A549 (cell line): ENCODE results near the gene C19orf33. TPM values are rescaled to one million over a fixed set of nuclear protein-coding genes. Genes with fewer than 3 reads are reported as not detected.

Source experiments
- ATAC-seq, 2 experiments: fragments of 200-7000 bp in 1 of 2; fragments of >200 bp in 1 of 2; cut with Nextera tagmentation in 1 of 2; cut with Tn5 transposase in 1 of 2; 3 replicates each; pipeline versions ENCODE4 v1.8.0 to v1.9.1; 2018 to 2020; ENCODE audit warnings: mild to moderate bottlenecking in 1 of 2, moderate library complexity in 1 of 2
- CTCF ChIA-PET: fragments of 300-600 bp; sonication (Branson Sonifier 250); formaldehyde crosslinking; extraction: SDS; loops from one replicate; lab custom pipeline; 2021; ENCODE audit warnings: antibody characterized with exemption, inconsistent platforms; lab: Yijun Ruan, JAX
- POLR2A ChIA-PET: fragments of 350-600 bp; formaldehyde crosslinking; extraction: SDS; loops from one replicate; lab custom pipeline; 2021; ENCODE audit warnings: antibody characterized with exemption, inconsistent platforms; lab: Yijun Ruan, JAX
- DNase-seq, 2 experiments: peaks; one replicate each; pipeline versions ENCODE4 v3.0.0 to v3.0.0-alpha.2; 2011 to 2016; ENCODE audit warnings: low read depth in 1 of 2, low spot score in 1 of 2
- FAIRE-seq: peaks from 2 replicates; lab custom pipeline; 2011; peaks lifted over from hg19 to GRCh38; lab: Jason Lieb, UNC
- H3K27ac ChIP-seq, 2 experiments: fragments of >200 bp; sonication (Bioruptor Twin); formaldehyde crosslinking; 3 replicates each; pipeline ENCODE4 v1.5.1; 2016 to 2017
- H3K4me1 ChIP-seq: fragments of >200 bp; sonication (Bioruptor Twin); formaldehyde crosslinking; 3 replicates; pipeline ENCODE4 v1.6.1; 2016
- H3K4me2 ChIP-seq: fragments of >200 bp; sonication (Bioruptor Twin); formaldehyde crosslinking; 3 replicates; pipeline ENCODE4 v1.6.1; 2016
- H3K4me3 ChIP-seq: fragments of >200 bp; sonication (Bioruptor Twin); formaldehyde crosslinking; 3 replicates; pipeline ENCODE4 v1.5.1; 2016
- H3K9me3 ChIP-seq: fragments of >200 bp; sonication (Bioruptor Twin); formaldehyde crosslinking; 3 replicates; pipeline ENCODE4 v1.6.1; 2016
- CBX2 ChIP-seq: fragments of 200-600 bp; sonication (generic); IDR thresholded peaks from 2 replicates; pipeline ENCODE4 v1.6.1; 2016; ENCODE audit warnings: low read depth, mild to moderate bottlenecking, borderline replicate concordance
- CEBPB ChIP-seq, 2 experiments: fragments of >200 bp in 1 of 2; sonication (Bioruptor Twin) in 1 of 2; formaldehyde crosslinking in 1 of 2; IDR thresholded peaks; 2 replicates each; pipeline ENCODE4 v1.6.1; 2012 to 2016
- CHD2 ChIP-seq: fragments of 150-350 bp; IDR thresholded peaks from 2 replicates; pipeline ENCODE4 v1.6.1; 2014; ENCODE audit warnings: low read length; ENCODE audit not compliant: partially characterized antibody
- CHD4 ChIP-seq: fragments of 200-600 bp; sonication (generic); IDR thresholded peaks from 2 replicates; pipeline ENCODE4 v1.6.1; 2016; ENCODE audit warnings: antibody characterized with exemption, mild to moderate bottlenecking, borderline replicate concordance
- CTCF ChIP-seq: fragments of >200 bp; sonication (Bioruptor Twin); formaldehyde crosslinking; IDR thresholded peaks from 3 replicates; pipeline ENCODE4 v1.5.1; 2016
- E2F6 ChIP-seq: IDR thresholded peaks from 2 replicates; pipeline ENCODE4 v1.6.1; 2012; ENCODE audit warnings: low read depth, borderline replicate concordance
- GATA3 ChIP-seq: IDR thresholded peaks from 2 replicates; pipeline ENCODE4 v1.6.1; 2012; ENCODE audit warnings: borderline replicate concordance
- HMGXB4 ChIP-seq: fragments of 250-450 bp; sonication (Bioruptor Pico); IDR thresholded peaks from 2 replicates; pipeline ENCODE4 v1.5.0; 2021; ENCODE audit warnings: mild to moderate bottlenecking, moderate library complexity, borderline replicate concordance
- HOXA7 ChIP-seq: fragments of 250-450 bp; sonication (Bioruptor Pico); IDR thresholded peaks from 2 replicates; pipeline ENCODE4 v1.5.0; 2020; ENCODE audit warnings: mild to moderate bottlenecking, moderate library complexity
- HOXB13 ChIP-seq: fragments of 250-450 bp; sonication (Bioruptor Pico); IDR thresholded peaks from 2 replicates; pipeline ENCODE4 v1.5.0; 2020; ENCODE audit warnings: low read depth, mild to moderate bottlenecking, moderate library complexity
- JUNB ChIP-seq: fragments of >200 bp; sonication (Bioruptor Twin); formaldehyde crosslinking; IDR thresholded peaks from 2 replicates; pipeline ENCODE4 v1.6.1; 2016
- KDM1A ChIP-seq: fragments of 200-600 bp; sonication (generic); IDR thresholded peaks from 2 replicates; pipeline ENCODE4 v1.6.1; 2016; ENCODE audit warnings: low read depth, mild to moderate bottlenecking
- MAFK ChIP-seq: fragments of 450-650 bp; IDR thresholded peaks from 2 replicates; pipeline ENCODE4 v1.6.1; 2014; ENCODE audit not compliant: partially characterized antibody
- MAZ ChIP-seq: fragments of 150-350 bp; IDR thresholded peaks from 2 replicates; pipeline ENCODE4 v1.6.1; 2014; ENCODE audit warnings: antibody characterized with exemption, low read depth, low read length, borderline replicate concordance
- MYC ChIP-seq: IDR thresholded peaks from 2 replicates; pipeline ENCODE4 v1.6.1; 2012; ENCODE audit warnings: mild to moderate bottlenecking, inconsistent platforms, low read length, improper control_type of control experiment, borderline replicate concordance
- NPAS2 ChIP-seq: fragments of 250-450 bp; sonication (Bioruptor Pico); IDR thresholded peaks from 2 replicates; pipeline ENCODE4 v1.8.0; 2022; ENCODE audit warnings: mild to moderate bottlenecking, moderate library complexity, borderline replicate concordance
- PHF8 ChIP-seq: fragments of 200-600 bp; sonication (generic); IDR thresholded peaks from 2 replicates; pipeline ENCODE4 v1.6.1; 2016; ENCODE audit warnings: low read depth, mild to moderate bottlenecking, antibody characterized with exemption, moderate library complexity, borderline replicate concordance
- POLR2A ChIP-seq: IDR thresholded peaks from 2 replicates; pipeline ENCODE4 v1.6.1; 2012; ENCODE audit warnings: mild to moderate bottlenecking, low read length
- POLR2AphosphoS2 ChIP-seq: conservative IDR thresholded peaks from 2 replicates; pipeline ENCODE4 v1.6.1; 2012; ENCODE audit warnings: low read length, improper control_type of control experiment, inconsistent platforms
- RAD21 ChIP-seq, 2 experiments: fragments of >200 bp in 1 of 2; sonication (Bioruptor Twin) in 1 of 2; formaldehyde crosslinking in 1 of 2; IDR thresholded peaks in 1 of 2; conservative IDR thresholded peaks in 1 of 2; 2 replicates in 1 of 2; 3 replicates in 1 of 2; pipeline ENCODE4 v1.6.1; 2012 to 2018; ENCODE audit warnings: inconsistent platforms in 1 of 2
- SMC3 ChIP-seq: fragments of >200 bp; sonication (Bioruptor Twin); formaldehyde crosslinking; IDR thresholded peaks from 3 replicates; pipeline ENCODE4 v1.6.1; 2018; ENCODE audit warnings: inconsistent platforms
- TFCP2L1 ChIP-seq: fragments of 250-450 bp; sonication (Bioruptor Pico); IDR thresholded peaks from 2 replicates; pipeline ENCODE4 v1.5.0; 2021; ENCODE audit warnings: mild to moderate bottlenecking
- ZNF302 ChIP-seq: fragments of 250-450 bp; sonication (Bioruptor Pico); IDR thresholded peaks from 2 replicates; pipeline ENCODE4 v1.9.0; 2021; ENCODE audit warnings: inconsistent platforms, mild to moderate bottlenecking, moderate library complexity
- WGBS: methylation state at CpG from one replicate; pipeline ENCODE4 v1.1.6; 2017; ENCODE audit errors: missing lambda C conversion rate; 5-methylcytosine and 5-hydroxymethylcytosine counted together
- polyA plus RNA-seq, 4 experiments: library from polyadenylated mRNA; depleted of rRNA in 3 of 4; stranded (reverse); fragments of >200 nt; fragmentation: RNase III in 1 of 4; extraction: RNeasy Plus Mini Kit Qiagen cat#74134 plus additional on column Dnase treatment in 1 of 4; gene quantifications; 2 replicates in 3 of 4; 3 replicates in 1 of 4; pipeline ENCODE4 v1.2.3, GENCODE V29; 2011 to 2017
- TF ChIP-seq, protein P1 (sequence below): fragments of 150-350 bp; IDR thresholded peaks from 2 replicates; pipeline ENCODE4 v1.6.1; 2014; ENCODE audit warnings: low read depth, mild to moderate bottlenecking, low read length
- TF ChIP-seq, protein P2 (sequence below): fragments of >200 bp; sonication (Bioruptor Twin); formaldehyde crosslinking; IDR thresholded peaks from 3 replicates; pipeline ENCODE4 v1.6.1; 2016

The C19orf33 gene
- polyA plus RNA-seq, 2 of the 4 experiments (the other 2 are of a cell fraction): 302 to 489 TPM

DNA sequence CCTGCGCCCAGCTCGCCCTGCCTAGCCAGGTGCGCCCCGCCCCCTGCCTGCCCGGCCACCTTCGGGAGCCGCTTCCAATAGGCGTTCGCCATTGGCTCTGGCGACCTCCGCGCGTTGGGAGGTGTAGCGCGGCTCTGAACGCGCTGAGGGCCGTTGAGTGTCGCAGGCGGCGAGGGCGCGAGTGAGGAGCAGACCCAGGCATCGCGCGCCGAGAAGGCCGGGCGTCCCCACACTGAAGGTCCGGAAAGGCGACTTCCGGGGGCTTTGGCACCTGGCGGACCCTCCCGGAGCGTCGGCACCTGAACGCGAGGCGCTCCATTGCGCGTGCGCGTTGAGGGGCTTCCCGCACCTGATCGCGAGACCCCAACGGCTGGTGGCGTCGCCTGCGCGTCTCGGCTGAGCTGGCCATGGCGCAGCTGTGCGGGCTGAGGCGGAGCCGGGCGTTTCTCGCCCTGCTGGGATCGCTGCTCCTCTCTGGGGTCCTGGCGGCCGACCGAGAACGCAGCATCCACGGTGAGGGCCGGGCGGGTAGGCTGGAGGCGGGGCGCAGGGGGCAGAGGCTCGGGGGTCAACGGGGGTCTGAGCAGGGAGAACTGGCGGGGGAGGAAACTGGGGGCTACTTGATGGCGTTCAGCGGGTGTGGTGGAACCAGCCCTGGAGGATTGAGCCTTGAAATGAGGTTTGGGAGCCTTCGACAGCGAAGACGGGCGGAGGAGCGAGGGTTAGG is 39.4 kb upstream of the C19orf33 start, which contains the start of gene SPINT2 (continued):
- TF ChIP-seq HOXB13 (CRISPR knock-in tag): peak; percentile 43; the same call in 1 of the 2 replicates
- peak; percentile 45; the same call in 1 of the 2 replicates for TF ChIP-seq MYC
- no peak for TF ChIP-seq MAZ
- TF ChIP-seq TFCP2L1 (CRISPR knock-in tag): peak; percentile 77; the same call in 1 of the 2 replicates
- TF ChIP-seq CHD2: peak; percentile 88
- peak; percentile 73 for TF ChIP-seq PHF8

GRCh38 chr19:38265213-38265861 is 38.7 kb upstream of the C19orf33 start:
- CTCF ChIA-PET: interaction anchor here (0.5 to 18.2 kb wide), 19 partner anchors 8 to 367 kb away, joined by 3 to 259 read pairs (median 9); partner anchors contain the start of genes CATSPERG, FAM98C, KCNK6 and PPP1R14A
- ATAC-seq (peak; percentile 36 to 60), DNase-seq (peak; percentile 86 to 87), FAIRE-seq (peak; percentile 99)
- WGBS: 11% methylated on average over 14 of the region's 14 CpGs
- peak overlapping the region; percentile 67 for H3K4me3 ChIP-seq
- peaks cover 65% of the 10 kb centered on the region for H3K4me1 ChIP-seq
- no peaks in the 10 kb centered on the region for H3K9me3 ChIP-seq
- peak overlapping the region; percentile 89 to 91 for H3K27ac ChIP-seq
- H3K4me2 ChIP-seq: peak overlapping the region; percentile 76
- POLR2A ChIA-PET: interaction anchor here (1.1 to 8.8 kb wide), 7 partner anchors 10 to 55 kb away, joined by 3 to 127 read pairs (median 7); partner anchors contain the start of genes C19orf33, KCNK6 and PPP1R14A
- TF ChIP-seq HOXA7 (CRISPR knock-in tag) (no peak), CHD4 (no peak), POLR2A (peak; percentile 28; the same call in 1 of the 2 replicates), E2F6 (peak; percentile 29; the same call in 1 of the 2 replicates), HOXB13 (CRISPR knock-in tag) (no peak), CEBPB (IDR thresholded peaks at IDR 0.05) (no peak), KDM1A (no peak), MAFK (peak; percentile 94)

DNA sequence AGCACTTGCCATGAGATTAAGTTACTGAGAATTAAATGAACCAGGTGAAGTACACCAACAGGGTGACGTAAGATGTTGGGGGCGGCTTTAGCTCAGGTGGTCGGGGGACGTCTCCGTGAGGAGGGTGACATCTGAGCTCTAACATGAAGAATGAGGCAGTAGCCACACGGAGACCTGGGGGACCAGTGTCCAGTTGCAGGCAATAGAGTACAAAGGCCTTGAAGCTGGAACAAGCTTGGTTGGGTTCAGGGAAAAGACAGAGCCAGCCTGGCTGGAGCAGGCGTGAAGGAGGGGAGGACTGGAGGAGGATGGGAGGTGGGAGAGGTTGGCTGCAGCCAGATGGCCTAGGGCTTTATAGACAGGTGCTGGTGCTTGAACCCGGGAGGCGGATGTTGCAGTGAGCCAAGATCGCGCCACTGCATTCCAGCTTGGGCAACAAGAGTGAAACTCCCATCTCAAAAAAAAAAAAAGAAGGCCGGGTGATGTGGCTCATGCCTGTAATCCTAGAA is 38.1 kb upstream of the C19orf33 start:
- CTCF ChIA-PET: interaction anchor here (0.5 to 18.2 kb wide), 20 partner anchors 8 to 368 kb away, joined by 3 to 259 read pairs (median 8); partner anchors contain the start of genes CATSPERG, FAM98C, KCNK6 and PPP1R14A
- no peak for DNase-seq
- peak overlapping the region; percentile 76 for H3K4me2 ChIP-seq
- no peak for TF ChIP-seq RAD21 (conservative IDR thresholded peaks at IDR 0.05 in 1 of 2, IDR thresholded peaks at IDR 0.05 in 1 of 2)
- no peak for TF ChIP-seq HMGXB4 (CRISPR knock-in tag)
- TF ChIP-seq CTCF: no peak
- TF ChIP-seq ZNF302 (CRISPR knock-in tag): no peak
- no peak for TF ChIP-seq GATA3
- no peak for TF ChIP-seq MYC
- TF ChIP-seq CBX2: no peak
- TF ChIP-seq NPAS2 (CRISPR knock-in tag): no peak
- TF ChIP-seq POLR2AphosphoS2: no peak
- no peak for TF ChIP-seq JUNB
- no peak for TF ChIP-seq SMC3
- TF ChIP-seq, protein P1, sequence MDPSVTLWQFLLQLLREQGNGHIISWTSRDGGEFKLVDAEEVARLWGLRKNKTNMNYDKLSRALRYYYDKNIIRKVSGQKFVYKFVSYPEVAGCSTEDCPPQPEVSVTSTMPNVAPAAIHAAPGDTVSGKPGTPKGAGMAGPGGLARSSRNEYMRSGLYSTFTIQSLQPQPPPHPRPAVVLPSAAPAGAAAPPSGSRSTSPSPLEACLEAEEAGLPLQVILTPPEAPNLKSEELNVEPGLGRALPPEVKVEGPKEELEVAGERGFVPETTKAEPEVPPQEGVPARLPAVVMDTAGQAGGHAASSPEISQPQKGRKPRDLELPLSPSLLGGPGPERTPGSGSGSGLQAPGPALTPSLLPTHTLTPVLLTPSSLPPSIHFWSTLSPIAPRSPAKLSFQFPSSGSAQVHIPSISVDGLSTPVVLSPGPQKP: no peak
- TF ChIP-seq, protein P2, sequence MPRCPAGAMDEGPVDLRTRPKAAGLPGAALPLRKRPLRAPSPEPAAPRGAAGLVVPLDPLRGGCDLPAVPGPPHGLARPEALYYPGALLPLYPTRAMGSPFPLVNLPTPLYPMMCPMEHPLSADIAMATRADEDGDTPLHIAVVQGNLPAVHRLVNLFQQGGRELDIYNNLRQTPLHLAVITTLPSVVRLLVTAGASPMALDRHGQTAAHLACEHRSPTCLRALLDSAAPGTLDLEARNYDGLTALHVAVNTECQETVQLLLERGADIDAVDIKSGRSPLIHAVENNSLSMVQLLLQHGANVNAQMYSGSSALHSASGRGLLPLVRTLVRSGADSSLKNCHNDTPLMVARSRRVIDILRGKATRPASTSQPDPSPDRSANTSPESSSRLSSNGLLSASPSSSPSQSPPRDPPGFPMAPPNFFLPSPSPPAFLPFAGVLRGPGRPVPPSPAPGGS: no peak

More for the DNA sequence above, 38.1 kb upstream of the C19orf33 start:
- POLR2A ChIA-PET: interaction anchor here (1.6 to 8.8 kb wide), 5 partner anchors 10 to 54 kb away, joined by 5 to 127 read pairs (median 9); partner anchors contain the start of genes C19orf33, KCNK6 and PPP1R14A
- Histone ChIP-seq H3K27ac (peak overlapping the region; percentile 89 to 91), H3K9me3 (no peaks in the 10 kb centered on the region), H3K4me1 (peaks cover 72% of the 10 kb centered on the region), H3K4me3 (peak overlapping the region; percentile 67)
- WGBS: 62% methylated on average over 12 of the region's 12 CpGs
- peak; percentile 49 for FAIRE-seq
- ATAC-seq: no peak
